MG63 (cell line): ENCODE data around the gene BBS9. TPM values are rescaled to one million over a fixed set of nuclear protein-coding genes. Genes with fewer than 3 reads are reported as not detected.

Source experiments
- DNase-seq: peaks from one replicate; pipeline ENCODE4 v3.0.0-alpha.2; 2020
- H3K27me3 ChIP-seq: fragments of 250-450 bp; sonication (Bioruptor Pico); 2 replicates; pipeline ENCODE4 v1.5.1; 2020; ENCODE audit warnings: mild to moderate bottlenecking, moderate library complexity
- H3K36me3 ChIP-seq: fragments of 250-450 bp; sonication (Bioruptor Pico); 2 replicates; pipeline ENCODE4 v1.5.1; 2020; ENCODE audit warnings: mild to moderate bottlenecking, moderate library complexity
- H3K4me3 ChIP-seq: fragments of 250-450 bp; sonication (Bioruptor Pico); 2 replicates; pipeline ENCODE4 v1.5.1; 2020; ENCODE audit warnings: mild to moderate bottlenecking, moderate library complexity
- H3K9me3 ChIP-seq: fragments of 250-450 bp; sonication (Bioruptor Pico); 2 replicates; pipeline ENCODE4 v1.5.1; 2020; ENCODE audit warnings: mild to moderate bottlenecking, moderate library complexity
- total RNA-seq: library from RNA; depleted of rRNA; stranded (reverse); fragments of >200 nt; shearing (Covaris generic); gene quantifications from 2 replicates; pipeline ENCODE4 v1.2.3, GENCODE V29; 2014; ENCODE audit warnings: low replicate concordance

BBS9 gene
- total RNA-seq, 1 experiment from 2014 or later = 25.7 TPM

DNA sequence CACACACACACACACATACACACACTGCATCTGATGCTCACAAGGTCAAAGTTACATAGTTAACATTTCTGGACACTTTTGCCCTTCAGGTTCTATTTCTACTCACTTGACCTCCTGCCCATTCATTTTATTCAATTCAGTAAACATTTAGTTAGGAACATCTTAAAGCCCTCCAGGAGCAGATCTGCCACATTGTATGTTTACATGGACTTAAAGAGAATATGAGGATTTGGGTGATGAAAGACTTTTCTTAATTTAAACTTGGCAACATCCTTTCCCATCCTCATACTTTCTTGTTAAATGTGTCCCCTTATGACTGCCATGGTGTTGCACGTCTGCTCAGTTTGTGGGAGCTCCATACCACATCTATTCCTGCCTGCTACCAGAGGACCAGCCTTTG lies 453.2 kb downstream of the BBS9 start:
- H3K36me3 ChIP-seq = no peaks in the 10 kb centered on the region
- 0 out of 2 replicates have a peak, but pooled peaks cover 4% of the 10 kb centered on the region for H3K9me3 ChIP-seq
- no peak for DNase-seq
- no peaks in the 10 kb centered on the region for H3K27me3 ChIP-seq
- H3K4me3 ChIP-seq = no peak overlapping the region

DNA sequence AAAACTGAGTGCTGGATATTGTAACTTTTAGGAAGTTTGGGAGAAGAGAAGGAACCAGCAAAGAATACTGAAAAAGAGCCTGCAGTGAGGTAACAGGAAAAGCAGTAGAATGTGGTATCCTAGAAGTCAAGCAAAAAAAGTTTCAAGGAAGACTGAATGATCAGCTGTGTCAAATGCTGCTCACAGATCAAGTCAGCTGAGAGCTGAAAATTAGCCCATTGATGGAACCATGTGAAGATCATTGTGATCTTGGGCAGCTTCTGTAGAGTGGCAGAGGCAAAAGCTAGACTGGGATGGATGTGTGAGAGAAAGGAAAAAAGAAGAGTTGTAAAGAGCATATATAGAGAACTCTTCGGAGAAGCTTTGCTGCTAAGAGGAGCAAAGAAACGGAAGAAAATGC lies 460.5 kb downstream of the BBS9 start:
- Histone ChIP-seq H3K9me3 (0 out of 2 replicates have a peak, but pooled peaks cover 2% of the 10 kb centered on the region), H3K27me3 (no peaks in the 10 kb centered on the region), H3K4me3 (no peak overlapping the region), H3K36me3 (no peaks in the 10 kb centered on the region)
- DNase-seq = no peak

DNA sequence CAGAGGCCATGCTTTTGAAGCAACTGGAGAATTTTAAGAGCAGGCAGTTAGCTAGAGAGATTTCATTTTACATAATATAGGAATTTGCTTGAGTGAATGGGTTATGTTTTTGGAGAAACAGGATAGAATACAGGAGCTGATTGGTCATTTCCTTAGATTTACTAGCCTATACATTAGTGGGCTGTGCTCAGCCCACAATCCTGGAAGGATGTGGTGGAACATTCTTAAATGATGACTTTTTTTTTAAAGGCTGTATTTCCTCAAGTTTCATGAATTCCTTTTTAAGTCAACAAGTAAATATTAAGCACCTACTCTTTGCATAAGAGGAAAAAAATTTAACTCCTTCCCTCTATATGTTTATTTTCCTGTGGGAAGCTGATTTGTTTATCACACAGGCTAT lies 461.6 kb downstream of the BBS9 start:
- Histone ChIP-seq H3K27me3 (no peaks in the 10 kb centered on the region), H3K36me3 (no peaks in the 10 kb centered on the region), H3K4me3 (no peak overlapping the region), H3K9me3 (no peaks in the 10 kb centered on the region)
- peak; percentile 44 for DNase-seq

- H3K36me3 ChIP-seq = no peaks in the 10 kb centered on the region
- H3K9me3 ChIP-seq = no peaks in the 10 kb centered on the region
- no peak overlapping the region for H3K4me3 ChIP-seq
- no peak for DNase-seq
- H3K27me3 ChIP-seq = no peaks in the 10 kb centered on the region
These were observed 462.1 kb downstream of the BBS9 start for GRCh38 chr7:33591490-33591889.

DNA sequence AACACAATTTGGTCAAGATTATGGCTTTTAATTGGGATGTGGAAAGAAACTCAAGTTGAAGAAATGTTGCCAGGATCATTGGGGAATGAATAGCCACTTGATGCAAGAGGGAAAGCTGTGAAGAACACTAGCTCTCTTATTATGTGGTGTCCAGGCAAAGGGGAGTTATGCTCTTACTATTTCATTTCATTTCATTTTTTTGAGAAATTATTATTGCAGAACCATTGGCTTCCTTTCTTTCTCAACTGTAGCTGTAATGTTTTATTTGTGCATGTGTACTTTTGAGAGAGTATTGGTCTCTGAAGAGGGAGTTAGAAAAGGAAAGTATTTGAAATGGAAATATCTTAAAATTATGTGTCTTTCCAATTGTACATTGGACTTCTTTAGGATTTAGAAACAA lies 463.4 kb downstream of the BBS9 start:
- DNase-seq = no peak
- H3K27me3 ChIP-seq = no peaks in the 10 kb centered on the region
- no peaks in the 10 kb centered on the region for H3K36me3 ChIP-seq
- H3K9me3 ChIP-seq = no peaks in the 10 kb centered on the region
- no peak overlapping the region for H3K4me3 ChIP-seq

- no peaks in the 10 kb centered on the region for H3K9me3 ChIP-seq
- H3K36me3 ChIP-seq = no peaks in the 10 kb centered on the region
- no peaks in the 10 kb centered on the region for H3K27me3 ChIP-seq
- H3K4me3 ChIP-seq = no peak overlapping the region
- DNase-seq = no peak
These were observed 464.2 kb downstream of the BBS9 start for GRCh38 chr7:33593611-33594010.

DNA sequence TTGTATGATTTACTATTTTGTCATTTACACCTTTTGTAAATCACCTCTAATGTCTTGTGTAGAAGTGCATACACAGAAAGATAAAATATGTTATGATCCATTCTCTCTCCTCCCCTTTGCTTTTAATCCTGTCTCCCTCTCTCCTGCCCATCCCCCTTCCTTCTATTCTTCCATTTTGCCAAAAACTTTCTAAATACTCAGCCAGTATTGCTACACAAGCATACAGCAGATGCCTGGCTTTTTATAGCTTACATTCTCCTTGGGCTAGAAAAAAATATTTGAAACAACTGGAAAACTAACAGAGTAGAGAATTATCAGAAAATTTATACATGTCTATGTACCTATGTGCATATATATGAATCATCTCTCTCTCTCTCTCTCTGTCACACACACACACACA lies 467.3 kb downstream of the BBS9 start:
- Histone ChIP-seq H3K4me3 (no peak overlapping the region), H3K9me3 (no peaks in the 10 kb centered on the region), H3K27me3 (no peaks in the 10 kb centered on the region), H3K36me3 (no peaks in the 10 kb centered on the region)
- DNase-seq = no peak

GRCh38 chr7:33597181-33597580 lies 467.8 kb downstream of the BBS9 start:
- no peak for DNase-seq
- Histone ChIP-seq H3K27me3 (no peaks in the 10 kb centered on the region), H3K36me3 (no peaks in the 10 kb centered on the region), H3K4me3 (no peak overlapping the region), H3K9me3 (no peaks in the 10 kb centered on the region)

GRCh38 chr7:33601101-33601500 lies 471.7 kb downstream of the BBS9 start:
- H3K9me3 ChIP-seq = no peaks in the 10 kb centered on the region
- H3K4me3 ChIP-seq = no peak overlapping the region
- no peak for DNase-seq
- H3K27me3 ChIP-seq = no peaks in the 10 kb centered on the region
- no peaks in the 10 kb centered on the region for H3K36me3 ChIP-seq

- Histone ChIP-seq H3K27me3 (no peaks in the 10 kb centered on the region), H3K9me3 (no peaks in the 10 kb centered on the region), H3K36me3 (no peaks in the 10 kb centered on the region), H3K4me3 (no peak overlapping the region)
- no peak for DNase-seq
These were observed 472.5 kb downstream of the BBS9 start for GRCh38 chr7:33601884-33602283.

GRCh38 chr7:33604056-33604455 lies 474.7 kb downstream of the BBS9 start:
- H3K36me3 ChIP-seq = no peaks in the 10 kb centered on the region
- H3K27me3 ChIP-seq = no peaks in the 10 kb centered on the region
- H3K9me3 ChIP-seq = peaks cover 10% of the 10 kb centered on the region
- H3K4me3 ChIP-seq = no peak overlapping the region
- DNase-seq = no peak

- Histone ChIP-seq H3K4me3 (no peak overlapping the region), H3K36me3 (no peaks in the 10 kb centered on the region), H3K27me3 (no peaks in the 10 kb centered on the region), H3K9me3 (peaks cover 10% of the 10 kb centered on the region)
- DNase-seq = no peak
These were observed 481.6 kb downstream of the BBS9 start for GRCh38 chr7:33610918-33611317.

DNA sequence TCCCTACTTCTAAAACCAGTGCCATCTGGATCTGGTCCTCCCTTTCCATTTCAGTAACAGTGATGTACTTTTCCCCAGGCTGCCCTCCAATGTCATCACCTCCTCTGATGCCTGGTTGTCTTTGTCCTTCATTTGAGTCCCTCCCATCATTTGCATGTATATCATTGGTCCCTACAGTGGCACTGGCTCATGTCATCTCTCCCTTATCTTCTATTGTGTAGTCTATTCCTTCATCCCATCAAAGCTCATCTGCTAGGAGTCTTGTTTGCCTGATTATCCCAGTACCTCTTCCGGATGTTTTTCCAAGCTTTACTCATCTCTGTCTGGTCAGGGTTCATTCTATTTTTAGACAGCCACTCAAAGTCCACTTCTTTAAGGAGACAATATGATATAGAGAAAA lies 483.1 kb downstream of the BBS9 start:
- no peak for DNase-seq
- Histone ChIP-seq H3K36me3 (no peaks in the 10 kb centered on the region), H3K27me3 (no peaks in the 10 kb centered on the region), H3K4me3 (no peak overlapping the region), H3K9me3 (peaks cover 10% of the 10 kb centered on the region)

GRCh38 chr7:33614357-33615117 lies 485.2 kb downstream of the BBS9 start:
- Histone ChIP-seq H3K4me3 (no peak overlapping the region), H3K9me3 (no peaks in the 10 kb centered on the region; the same call in 1 of the 2 replicates), H3K27me3 (no peaks in the 10 kb centered on the region), H3K36me3 (no peaks in the 10 kb centered on the region)
- no peak for DNase-seq

GRCh38 chr7:33616752-33617151 lies 487.4 kb downstream of the BBS9 start:
- DNase-seq = no peak
- H3K4me3 ChIP-seq = no peak overlapping the region

GRCh38 chr7:33619264-33619663 lies 489.9 kb downstream of the BBS9 start:
- no peak overlapping the region for H3K4me3 ChIP-seq
- no peak for DNase-seq
- H3K27me3 ChIP-seq = no peaks in the 10 kb centered on the region
- H3K36me3 ChIP-seq = no peaks in the 10 kb centered on the region
- H3K9me3 ChIP-seq = peaks cover 5% of the 10 kb centered on the region

More at GRCh38 chr7:33616752-33617151, 487.4 kb downstream of the BBS9 start:
- no peaks in the 10 kb centered on the region for H3K36me3 ChIP-seq
- H3K9me3 ChIP-seq = peaks cover 5% of the 10 kb centered on the region
- H3K27me3 ChIP-seq = no peaks in the 10 kb centered on the region

GRCh38 chr7:33623267-33623666 lies 493.9 kb downstream of the BBS9 start:
- Histone ChIP-seq H3K27me3 (no peaks in the 10 kb centered on the region), H3K4me3 (no peak overlapping the region), H3K9me3 (peaks cover 5% of the 10 kb centered on the region), H3K36me3 (no peaks in the 10 kb centered on the region)
- peak; percentile 21 for DNase-seq

- H3K9me3 ChIP-seq = peaks cover 5% of the 10 kb centered on the region
- no peak overlapping the region for H3K4me3 ChIP-seq
- no peaks in the 10 kb centered on the region for H3K27me3 ChIP-seq
- H3K36me3 ChIP-seq = no peaks in the 10 kb centered on the region
- DNase-seq = no peak
These were observed 494.9 kb downstream of the BBS9 start for GRCh38 chr7:33624215-33624614.
